IMR-90 (cell line): ENCODE results near the gene ADIRF.

ENCODE experiments used
- BHLHE40 ChIP-seq: fragments of 150-350 bp; IDR thresholded peaks from 2 replicates; pipeline ENCODE4 v1.6.1; 2016; ENCODE audit warnings: mild to moderate bottlenecking, low read depth, low read length
- CEBPB ChIP-seq: IDR thresholded peaks from 2 replicates; pipeline ENCODE4 v1.6.1; 2012; ENCODE audit warnings: low read depth, low read length, improper control_type of control experiment
- FOS ChIP-seq: fragments of 150-350 bp; IDR thresholded peaks from 2 replicates; pipeline ENCODE4 v1.6.1; 2016; ENCODE audit warnings: low read depth, low read length
- MAFK ChIP-seq: IDR thresholded peaks from 2 replicates; pipeline ENCODE4 v1.6.1; 2012; ENCODE audit warnings: low read depth, low read length, improper control_type of control experiment
- MXI1 ChIP-seq: IDR thresholded peaks from 2 replicates; pipeline ENCODE4 v1.6.1; 2012; ENCODE audit warnings: low read depth, mild to moderate bottlenecking, low read length, moderate library complexity, borderline replicate concordance
- NFE2L2 ChIP-seq: fragments of 150-350 bp; IDR thresholded peaks from 2 replicates; pipeline ENCODE4 v1.6.1; 2016; ENCODE audit warnings: low read depth, mild to moderate bottlenecking, low read length
- POLR2A ChIP-seq: IDR thresholded peaks from 2 replicates; pipeline ENCODE4 v1.6.1; 2012; ENCODE audit warnings: mild to moderate bottlenecking, low read depth, low read length
- TF ChIP-seq, protein P1 (sequence below): conservative IDR thresholded peaks from 2 replicates; pipeline ENCODE4 v1.5.1; 2012; ENCODE audit warnings: mild to moderate bottlenecking, low read depth, low read length, improper control_type of control experiment
- TF ChIP-seq, protein P2 (sequence below): fragments of 150-350 bp; IDR thresholded peaks from 2 replicates; pipeline ENCODE4 v1.6.1; 2017; ENCODE audit warnings: mild to moderate bottlenecking, antibody characterized with exemption, low read length, low read depth

DNA sequence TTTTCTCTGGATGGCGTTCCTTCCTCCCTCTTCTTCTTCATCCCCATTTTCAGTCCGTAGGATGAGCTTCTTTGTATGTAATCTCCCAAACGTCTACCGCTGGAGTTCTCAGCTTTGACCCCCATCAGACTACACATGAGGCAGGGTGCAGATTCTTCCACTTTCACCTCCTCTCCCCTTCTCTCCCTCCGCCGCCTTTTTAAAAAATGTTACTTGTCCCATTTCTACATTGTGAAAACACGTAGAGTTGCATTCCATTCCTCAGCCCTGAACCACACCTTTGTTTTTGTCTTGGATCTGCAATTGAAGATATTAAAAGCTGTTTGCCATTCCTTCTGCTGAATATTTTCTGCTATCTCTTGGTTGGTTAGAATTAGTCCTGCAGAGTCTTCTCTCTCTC, 6.2 kb downstream of the ADIRF start:
- TF ChIP-seq, protein P1, sequence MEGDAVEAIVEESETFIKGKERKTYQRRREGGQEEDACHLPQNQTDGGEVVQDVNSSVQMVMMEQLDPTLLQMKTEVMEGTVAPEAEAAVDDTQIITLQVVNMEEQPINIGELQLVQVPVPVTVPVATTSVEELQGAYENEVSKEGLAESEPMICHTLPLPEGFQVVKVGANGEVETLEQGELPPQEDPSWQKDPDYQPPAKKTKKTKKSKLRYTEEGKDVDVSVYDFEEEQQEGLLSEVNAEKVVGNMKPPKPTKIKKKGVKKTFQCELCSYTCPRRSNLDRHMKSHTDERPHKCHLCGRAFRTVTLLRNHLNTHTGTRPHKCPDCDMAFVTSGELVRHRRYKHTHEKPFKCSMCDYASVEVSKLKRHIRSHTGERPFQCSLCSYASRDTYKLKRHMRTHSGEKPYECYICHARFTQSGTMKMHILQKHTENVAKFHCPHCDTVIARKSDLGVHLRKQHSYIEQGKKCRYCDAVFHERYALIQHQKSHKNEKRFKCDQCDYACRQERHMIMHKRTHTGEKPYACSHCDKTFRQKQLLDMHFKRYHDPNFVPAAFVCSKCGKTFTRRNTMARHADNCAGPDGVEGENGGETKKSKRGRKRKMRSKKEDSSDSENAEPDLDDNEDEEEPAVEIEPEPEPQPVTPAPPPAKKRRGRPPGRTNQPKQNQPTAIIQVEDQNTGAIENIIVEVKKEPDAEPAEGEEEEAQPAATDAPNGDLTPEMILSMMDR: no peak
- TF ChIP-seq MXI1 (no peak), NFE2L2 (no peak), CEBPB (no peak), BHLHE40 (no peak), MAFK (no peak), POLR2A (no peak), FOS (no peak)
- TF ChIP-seq, protein P2, sequence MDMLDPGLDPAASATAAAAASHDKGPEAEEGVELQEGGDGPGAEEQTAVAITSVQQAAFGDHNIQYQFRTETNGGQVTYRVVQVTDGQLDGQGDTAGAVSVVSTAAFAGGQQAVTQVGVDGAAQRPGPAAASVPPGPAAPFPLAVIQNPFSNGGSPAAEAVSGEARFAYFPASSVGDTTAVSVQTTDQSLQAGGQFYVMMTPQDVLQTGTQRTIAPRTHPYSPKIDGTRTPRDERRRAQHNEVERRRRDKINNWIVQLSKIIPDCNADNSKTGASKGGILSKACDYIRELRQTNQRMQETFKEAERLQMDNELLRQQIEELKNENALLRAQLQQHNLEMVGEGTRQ: no peak
